Pancreas (tissue), 10 donors: ENCODE measurements around the gene IFIH1. TPM values are rescaled to one million over a fixed set of nuclear protein-coding genes. Genes with fewer than 3 reads are reported as not detected.
A peak's percentile ranks its signal among the peaks of the same experiment; 100 is the strongest.

ENCODE experiments used
- ATAC-seq, 4 donors: fragments of 200-7000 bp; cut with Tn5 transposase; one replicate each; pipeline versions ENCODE4 v1.8.0 to v1.9.1; 2020; ENCODE audit warnings: mild to moderate bottlenecking in 4 of 4, moderate library complexity in 4 of 4
- DNase-seq, 6 donors: peaks; one replicate each; pipeline ENCODE4 v3.0.0-alpha.2; 2020
- FAIRE-seq: peaks from 2 replicates; lab custom pipeline; 2012; peaks lifted over from hg19 to GRCh38; lab: Jason Lieb, UNC
- H3K27ac ChIP-seq, 4 donors: fragments of 200-600 bp; sonication (generic); 1 replicate in 3 of 4; 2 replicates in 1 of 4; pipeline versions ENCODE4 v1.5.0 to v1.8.0; 2020
- H3K27me3 ChIP-seq, 4 donors: fragments of 200-600 bp; one replicate each; pipeline ENCODE4 v1.8.0; 2021
- H3K36me3 ChIP-seq, 3 donors: fragments of 200-600 bp; sonication (generic) in 1 of 3; one replicate each; pipeline versions ENCODE4 v1.5.0 to v1.8.0; 2020 to 2021
- H3K4me1 ChIP-seq, 3 donors: fragments of 200-600 bp; one replicate each; pipeline ENCODE4 v1.8.0; 2021
- H3K4me3 ChIP-seq, 4 donors: fragments of 200-600 bp; sonication (generic) in 2 of 4; one replicate each; pipeline versions ENCODE4 v1.5.0 to v1.8.0; 2020 to 2021
- H3K9me3 ChIP-seq, 4 donors: fragments of 200-600 bp; one replicate each; pipeline ENCODE4 v1.8.0; 2021
- CTCF ChIP-seq, 4 donors: fragments of 200-600 bp; sonication (generic) in 3 of 4; IDR thresholded peaks; one replicate each; pipeline versions ENCODE4 v1.5.0 to v1.8.0; 2021; ENCODE audit warnings: antibody characterized with exemption in 4 of 4
- WGBS, 2 donors: extraction: QIAGEN DNeasy Blood & Tissue Kit; methylation state at CpG; one replicate each; pipeline ENCODE4 v1.1.7; 2013; 5-methylcytosine and 5-hydroxymethylcytosine counted together
- intact Hi-C, 3 donors: fragments of 100-400 bp; cut with DNase I; formaldehyde crosslinking; loops; one replicate each; pipeline versions ENCODE4 v1.11.1 to v1.14.2; 2022
- polyA plus RNA-seq, 2 donors: library from polyadenylated mRNA; stranded (reverse); fragments of 200-250 nt; gene quantifications; one replicate each; pipeline ENCODE4 v1.2.3, GENCODE V29; 2013
- total RNA-seq, 6 donors: library from RNA; stranded (reverse); fragmentation: NEBNext Ultra II Directional in 4 of 6; extraction: Animal tissue kit (Norgen Biotek cat#: 25700) in 4 of 6; gene quantifications; one replicate each; pipeline versions ENCODE4 v1.2.1 to v1.2.4, GENCODE V29; 2021 to 2023
- donor health status: healthy with polysubstance abuse.
- donor health status: DM: no; HTN: no; CAD: no; lungs with moderate emphysema.
- donor health status: DM: no; HTN: no; CAD: no.
- donor health status: control.
- donor health status: control.
- donor health status: Bipolar disorder and iron deficiency.
- donor health status: DM: yes; HTN: yes; CAD: no.
- donor health status: DM: no; HTN: no; CAD: no.
- donor health status: DM: no; HTN: no; CAD: no.
- donor health status: DM: yes; HTN: yes; CAD: no.

IFIH1 gene
- total and polyA plus RNA-seq, 8 donors = 5.7 to 19.5 (median 7.3) TPM

DNA sequence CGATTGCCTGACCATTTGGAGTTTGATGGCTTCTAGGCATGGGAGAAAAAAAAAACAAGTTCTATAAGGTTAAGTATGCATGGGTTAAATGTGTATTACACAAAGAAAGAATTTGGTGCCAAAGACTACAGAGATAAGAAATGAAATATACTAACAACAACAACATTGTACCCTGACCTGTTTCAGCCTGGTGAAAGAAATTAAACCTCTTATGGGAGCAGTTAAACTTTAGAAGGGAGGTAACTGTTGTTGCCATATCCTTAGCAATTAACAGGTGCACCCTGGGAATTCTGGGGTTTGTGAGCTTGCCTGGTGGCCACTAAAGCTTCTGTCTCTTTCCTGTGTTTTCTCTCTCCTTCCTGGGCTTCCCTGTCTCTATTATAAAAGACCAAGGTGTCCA lies 6.5 kb upstream of the IFIH1 start:
- H3K27ac ChIP-seq = no peak overlapping the region
- H3K27me3 ChIP-seq = no peaks in the 10 kb centered on the region
- intact Hi-C loops = no loop called here
- DNase-seq (no peak), FAIRE-seq (no peak), ATAC-seq (no peak)
- H3K9me3 ChIP-seq = no peaks in the 10 kb centered on the region
- H3K4me1 ChIP-seq = peaks cover 2 to 15% (median 5%) of the 10 kb centered on the region in 3 donors
- WGBS, 2 donors = 93 to 95% methylated on average over 1 of the region's 1 CpG
- H3K36me3 ChIP-seq = no peaks in the 10 kb centered on the region
- TF ChIP-seq CTCF (IDR thresholded peaks at IDR 0.05) = no peak
- H3K4me3 ChIP-seq = no peak overlapping the region

DNA sequence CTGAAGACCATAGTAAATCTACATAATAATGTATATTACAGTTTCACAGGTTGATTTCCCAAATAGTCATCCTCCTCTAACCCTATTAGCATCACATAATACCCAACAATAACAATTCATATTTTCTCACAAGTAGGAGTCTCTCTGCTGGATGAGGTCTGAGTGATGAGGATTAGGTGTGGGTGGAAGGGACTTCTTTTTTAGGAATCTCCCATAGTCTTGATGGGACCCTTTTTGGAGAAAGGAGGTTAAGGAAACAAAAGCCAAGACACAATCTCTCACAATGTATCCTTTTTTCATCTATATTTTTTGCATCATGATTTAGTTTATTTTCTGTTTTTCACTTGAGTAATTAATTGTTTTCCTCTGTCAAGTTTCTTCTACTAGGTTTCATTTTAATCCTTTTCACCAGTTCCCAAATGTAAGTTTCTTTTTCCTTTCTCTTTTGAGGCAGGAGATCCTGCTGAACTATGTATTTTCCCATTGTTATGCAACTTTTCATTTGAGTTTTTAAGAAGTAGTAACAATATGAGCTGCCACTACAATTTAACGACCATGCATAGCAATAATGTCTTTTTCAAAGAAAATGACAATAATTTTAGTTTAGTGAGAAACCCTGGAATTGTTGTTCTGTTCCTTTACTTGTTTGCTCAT lies 2.5 kb upstream of the IFIH1 start:
- peaks cover 11 to 30% (median 17%) of the 10 kb centered on the region in 3 donors for H3K4me1 ChIP-seq
- no peak for TF ChIP-seq CTCF (IDR thresholded peaks at IDR 0.05)
- DNase-seq (no peak), ATAC-seq (no peak), FAIRE-seq (no peak)
- no peaks in the 10 kb centered on the region for H3K27me3 ChIP-seq
- intact Hi-C loops = no loop called here
- H3K36me3 ChIP-seq = no peaks in the 10 kb centered on the region
- H3K4me3 ChIP-seq = no peak overlapping the region
- 74 to 84% methylated on average over 1 of the region's 1 CpG for WGBS, 2 donors
- no peak overlapping the region for H3K27ac ChIP-seq
- H3K9me3 ChIP-seq = no peaks in the 10 kb centered on the region

- no peaks in the 10 kb centered on the region for H3K27me3 ChIP-seq
- FAIRE-seq (no peak), ATAC-seq (peak; percentile 23 to 54 (median 36)), DNase-seq (peak in 5 of 6 donors; percentile 16 to 64 (median 57))
- WGBS, 2 donors = 0 to 2% methylated on average over 16 of the region's 16 CpGs
- no peak for TF ChIP-seq CTCF (IDR thresholded peaks at IDR 0.05)
- no peaks in the 10 kb centered on the region for H3K9me3 ChIP-seq
- H3K4me1 ChIP-seq = peaks cover 11 to 30% (median 17%) of the 10 kb centered on the region in 3 donors
- H3K36me3 ChIP-seq = no peaks in the 10 kb centered on the region
- H3K4me3 ChIP-seq = peak overlapping the region; percentile 72 to 96 (median 84)
- H3K27ac ChIP-seq = peak overlapping the region; percentile 78 to 97 (median 92)
- intact Hi-C loops = no loop called here
Measured at GRCh38 chr2:162317861-162318327, 590 bp downstream of the IFIH1 start.

- no peaks in the 10 kb centered on the region for H3K36me3 ChIP-seq
- no peaks in the 10 kb centered on the region for H3K27me3 ChIP-seq
- peak overlapping the region in 2 of 4 donors; percentile 92 to 97 for H3K27ac ChIP-seq
- peak overlapping the region; percentile 72 to 96 (median 84) for H3K4me3 ChIP-seq
- intact Hi-C loops = no loop called here
- DNase-seq (no peak), ATAC-seq (no peak), FAIRE-seq (no peak)
- TF ChIP-seq CTCF (IDR thresholded peaks at IDR 0.05) = no peak
- H3K4me1 ChIP-seq = peaks cover 11 to 30% (median 17%) of the 10 kb centered on the region in 3 donors
- no peaks in the 10 kb centered on the region for H3K9me3 ChIP-seq
- WGBS, 2 donors = 55 to 68% methylated on average over 3 of the region's 3 CpGs
Measured at GRCh38 chr2:162317058-162317742, 1.3 kb downstream of the IFIH1 start.
